Effector CD4-positive, alpha-beta T cell (primary cell): ENCODE results near the gene IRF7.
"Not testable (repeated sequence)": the region's sequence is repeated elsewhere in the genome, so short reads cannot be mapped to it uniquely, and the experiment has no call there.

Experiments used
- DNase-seq: peaks from one replicate; pipeline ENCODE4 v3.0.0-alpha.2; 2020

IRF7 gene

DNA sequence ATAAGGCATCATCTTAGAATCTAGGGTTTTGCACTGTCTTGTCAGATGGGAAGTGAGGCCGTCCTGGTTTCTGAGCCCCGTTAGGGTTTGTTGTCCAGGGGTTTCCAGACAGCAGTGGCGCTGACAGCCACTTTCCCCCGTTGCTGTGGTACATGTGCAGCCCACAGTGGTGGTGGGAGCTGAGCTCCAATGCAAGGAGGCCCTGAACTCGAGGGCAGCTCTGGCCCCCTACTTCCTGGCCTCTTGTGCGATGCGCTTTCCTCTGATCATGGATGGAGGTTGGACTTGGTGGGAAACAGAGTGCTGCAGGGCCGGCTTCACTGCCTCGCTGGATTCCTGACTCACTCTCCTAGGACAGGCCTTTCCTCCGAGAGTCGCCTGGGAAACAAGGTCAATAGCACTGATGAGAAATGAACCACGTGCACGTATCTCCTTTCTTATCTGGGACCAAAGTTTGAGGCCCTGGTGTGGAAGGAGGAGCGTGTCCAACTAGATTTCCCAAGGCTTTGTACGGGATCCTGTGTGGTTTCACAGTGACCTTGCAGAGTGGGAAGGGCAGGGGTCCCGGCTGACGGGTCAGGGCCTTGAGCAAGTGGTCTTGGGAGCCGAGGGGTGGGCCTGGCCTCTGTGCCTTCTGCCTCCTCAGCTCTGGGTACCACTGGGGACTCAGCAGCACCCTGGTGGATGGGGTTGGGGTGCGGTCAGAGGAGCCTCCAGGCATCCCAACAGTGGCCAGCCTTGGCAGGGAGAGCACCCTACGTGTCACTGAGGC lies 35.7 kb downstream of the IRF7 start:
- DNase-seq: no peak

DNA sequence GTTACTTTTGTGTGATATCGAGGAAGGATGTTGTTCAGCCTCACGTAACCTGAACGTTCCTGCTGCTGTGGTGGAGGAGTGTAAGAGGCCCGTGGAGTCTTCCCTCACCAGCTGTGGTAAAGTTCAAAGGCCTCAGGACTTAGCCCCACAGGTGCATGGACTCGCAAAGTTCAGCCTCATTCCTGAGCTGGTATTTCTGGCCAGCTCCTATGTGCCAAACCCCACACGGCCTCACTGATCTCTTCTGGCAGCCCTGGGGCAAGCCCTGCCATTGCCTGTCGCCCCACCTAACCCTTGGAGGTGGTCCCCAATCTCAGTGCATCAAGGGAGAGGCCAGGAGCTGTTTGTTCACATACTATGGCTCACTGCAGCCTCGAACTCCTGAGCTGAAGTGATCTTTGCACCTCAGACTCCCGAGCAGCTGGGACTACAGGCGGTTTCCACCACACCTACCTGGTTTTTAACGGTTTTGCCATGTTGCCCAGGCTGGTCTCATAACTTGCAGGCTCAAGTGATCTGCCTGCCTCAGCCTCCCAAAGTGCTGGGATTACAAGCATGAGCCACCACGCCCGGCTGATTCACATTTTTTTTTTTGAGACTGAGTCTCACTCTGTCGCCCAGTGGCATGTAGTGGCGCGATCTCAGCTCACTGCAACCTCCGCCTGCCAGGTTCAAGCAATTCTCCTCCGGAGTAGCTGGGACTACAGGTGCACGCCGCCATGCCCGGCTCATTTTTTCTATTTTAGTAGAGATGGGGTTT lies 37.3 kb downstream of the IRF7 start:
- DNase-seq: no peak

DNA sequence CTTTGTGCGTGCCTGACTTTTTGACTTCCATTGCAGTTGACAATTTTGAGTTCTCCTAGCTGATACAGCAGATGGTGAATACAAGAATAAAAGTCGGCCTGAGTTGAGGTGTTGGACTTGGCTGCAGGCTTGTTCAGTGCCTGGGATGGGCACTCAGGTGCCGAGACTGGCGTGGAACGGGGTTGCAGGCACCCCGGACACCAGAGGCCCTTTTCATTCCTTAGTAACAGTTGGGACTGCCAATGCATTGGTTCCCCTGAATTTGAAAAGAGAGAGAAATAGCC lies 38.2 kb downstream of the IRF7 start:
- DNase-seq: no peak

DNA sequence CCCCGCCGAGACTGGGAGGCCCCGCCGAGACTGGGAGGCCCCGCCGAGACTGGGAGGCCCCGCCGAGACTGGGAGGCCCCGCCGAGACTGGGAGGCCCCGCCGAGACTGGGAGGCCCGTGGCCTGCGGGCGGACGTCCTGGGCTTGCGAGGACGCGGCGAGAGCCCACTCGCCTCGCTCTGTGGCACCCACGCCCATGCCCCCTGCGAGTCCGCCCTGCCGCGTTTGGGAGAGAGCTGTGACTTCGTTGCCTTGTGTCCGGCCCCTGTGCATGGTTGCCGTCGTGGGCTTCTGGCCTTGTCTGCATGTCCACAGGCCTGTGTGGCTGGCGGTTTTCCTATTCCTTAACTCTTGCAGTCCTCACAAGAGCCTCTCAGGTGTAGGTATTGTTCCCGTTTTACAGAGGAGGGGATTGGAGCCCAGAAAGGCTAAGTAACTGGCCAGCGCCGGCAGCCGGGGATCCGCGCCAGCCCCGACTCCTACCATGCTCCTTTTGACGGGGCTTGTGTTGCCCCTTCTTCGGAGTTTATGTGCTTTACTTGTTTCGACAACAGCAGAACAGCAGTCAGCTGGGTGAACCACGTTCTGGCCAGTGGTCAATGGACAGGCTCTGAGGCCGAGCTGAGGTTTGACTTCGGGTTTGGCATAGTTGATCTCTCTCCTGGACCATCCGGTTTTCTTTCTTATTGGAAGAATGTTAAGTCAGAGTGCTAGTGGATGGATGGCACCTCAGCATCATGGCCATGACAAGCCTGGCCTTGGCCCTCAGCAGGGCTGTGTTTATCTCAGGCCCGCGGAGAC lies 38.7 kb downstream of the IRF7 start:
- DNase-seq: no peak

DNA sequence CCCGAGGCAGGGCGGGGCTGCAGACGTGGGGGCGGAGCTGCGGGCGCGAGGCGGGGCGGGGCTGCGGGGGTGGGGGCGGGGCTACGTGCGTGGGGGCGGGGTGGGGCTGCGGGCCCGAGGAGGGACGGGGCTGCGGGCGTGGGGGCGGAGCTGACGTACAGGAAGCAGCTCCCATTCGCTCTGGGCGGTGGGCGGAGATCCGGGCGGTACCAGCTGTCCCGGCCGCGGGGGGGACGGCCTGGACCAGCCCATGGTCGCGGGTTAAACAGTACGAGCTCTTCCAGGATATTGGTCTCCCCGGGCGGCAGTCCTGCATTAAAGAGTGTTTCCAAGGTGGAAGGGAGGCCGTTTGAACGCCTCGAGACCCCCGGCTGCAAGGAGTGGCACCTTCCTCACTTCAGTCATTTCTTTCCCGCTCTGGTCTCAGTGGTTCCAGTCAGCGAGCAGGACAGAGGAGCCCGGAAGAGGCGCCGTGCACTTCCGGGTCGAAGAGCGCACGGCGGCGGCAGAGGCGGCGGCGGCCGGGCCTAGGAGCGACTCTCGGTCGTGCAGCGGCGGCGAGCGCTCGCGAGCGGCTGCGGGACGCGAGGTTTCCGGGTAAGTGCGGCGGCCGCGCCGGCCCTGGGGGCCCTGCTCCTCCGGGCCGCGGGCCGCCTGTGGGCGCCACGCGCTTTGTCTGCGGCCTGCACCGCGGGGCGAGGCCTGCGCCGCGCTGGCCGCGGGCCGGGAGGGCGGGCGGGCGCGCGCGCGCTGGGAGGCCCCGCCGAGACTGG lies 39.6 kb downstream of the IRF7 start, which contains the start of gene PHRF1:
TSS of gene PHRF1 (plus strand) at position 475 of the 773 bp plus-strand sequence. CDS start 5,043 bp downstream, outside the sequence.
- peak; percentile 92 for DNase-seq

DNA sequence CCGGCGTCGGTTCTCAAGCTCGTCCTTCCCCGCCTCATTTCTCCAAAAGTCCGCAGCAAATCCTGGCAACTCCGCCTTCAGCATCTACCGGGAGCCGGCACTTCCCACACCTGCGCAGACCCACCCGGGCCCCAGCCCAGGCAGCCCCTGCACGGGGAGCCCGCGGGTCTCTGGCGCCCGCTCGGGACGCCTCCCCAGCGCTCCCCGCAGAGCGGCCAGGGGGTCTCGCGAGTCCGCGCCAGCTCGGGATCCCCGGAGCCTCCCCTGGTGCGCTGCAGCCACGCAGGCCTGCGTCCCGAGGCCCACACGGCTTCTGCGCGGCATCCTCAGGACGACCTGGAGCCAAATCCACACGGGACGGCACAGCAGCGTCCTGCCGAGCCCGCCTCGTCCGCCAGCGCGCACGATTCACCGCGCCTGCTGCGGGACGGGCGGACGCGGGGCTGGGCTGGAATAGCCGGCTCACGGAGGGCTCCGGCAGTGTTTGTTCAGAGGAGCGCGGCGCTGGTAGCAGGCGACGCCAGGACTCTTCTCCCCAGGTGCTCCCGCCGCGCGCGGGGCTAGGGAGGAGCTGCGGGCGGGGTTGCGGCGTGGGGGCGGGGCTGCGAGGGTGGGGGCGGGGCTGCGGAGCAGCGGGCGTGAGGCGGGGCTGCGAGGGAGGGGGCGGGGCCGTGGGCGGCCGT lies 40.3 kb downstream of the IRF7 start:
- no peak for DNase-seq

DNA sequence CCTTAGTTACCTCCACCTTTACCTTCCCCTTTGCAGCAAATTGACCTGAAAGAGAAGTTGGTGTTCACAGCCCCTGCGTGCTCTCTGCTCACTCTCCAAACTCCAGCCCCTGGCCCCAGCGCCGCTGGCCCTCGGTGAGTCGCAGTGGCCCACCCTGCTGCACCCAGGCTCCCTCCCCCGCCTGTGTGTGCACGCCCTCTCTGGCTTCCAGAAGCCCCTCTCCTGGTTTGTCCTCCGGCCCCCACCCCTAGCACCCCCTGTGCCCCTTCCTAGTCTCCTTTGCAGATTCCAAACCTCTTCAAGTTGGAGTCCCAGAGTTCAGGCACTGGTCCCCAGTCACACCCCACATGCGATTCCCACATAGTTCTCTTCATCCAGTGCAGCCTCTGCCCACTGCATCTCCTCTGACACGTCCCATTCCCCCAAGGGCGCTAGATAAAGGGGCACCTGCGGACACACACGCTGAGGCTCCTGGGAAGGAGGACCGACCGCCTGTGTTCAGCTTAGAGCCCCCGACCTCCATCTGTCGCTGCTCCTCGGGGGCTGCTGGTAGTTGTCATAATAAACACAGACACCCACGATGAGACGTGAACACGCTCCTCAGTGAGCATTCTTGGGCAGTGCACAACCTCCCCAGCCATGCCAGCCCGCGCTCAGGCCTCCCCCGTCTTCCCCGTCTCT lies 41.0 kb downstream of the IRF7 start:
- no peak for DNase-seq

DNA sequence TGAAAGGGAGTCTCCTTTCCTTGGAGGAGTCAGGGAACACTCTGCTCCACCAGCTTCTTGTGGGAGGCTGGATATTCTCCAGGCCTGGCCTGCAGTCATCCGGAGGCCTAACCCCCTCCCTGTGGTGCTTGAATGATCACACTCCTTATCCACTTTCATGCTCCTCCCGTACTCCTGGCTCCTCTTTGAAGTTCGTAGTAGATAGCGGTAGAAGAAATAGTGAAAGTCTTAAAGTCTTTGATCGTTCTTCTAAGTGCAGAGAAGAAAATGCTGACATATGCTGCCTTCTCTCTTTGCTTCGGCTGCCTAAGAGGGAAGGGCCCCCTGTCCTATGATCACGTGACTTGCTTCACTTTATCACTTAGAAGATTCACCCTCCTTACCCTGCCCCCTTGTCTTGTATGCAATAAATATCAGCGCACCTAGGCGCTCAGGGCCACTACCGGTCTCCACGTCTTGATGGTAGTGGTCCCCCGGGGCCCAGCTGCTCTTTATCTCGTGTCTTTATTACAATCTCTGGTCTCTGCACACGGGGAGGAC lies 41.6 kb downstream of the IRF7 start:
- not testable (repeated sequence) for DNase-seq

DNA sequence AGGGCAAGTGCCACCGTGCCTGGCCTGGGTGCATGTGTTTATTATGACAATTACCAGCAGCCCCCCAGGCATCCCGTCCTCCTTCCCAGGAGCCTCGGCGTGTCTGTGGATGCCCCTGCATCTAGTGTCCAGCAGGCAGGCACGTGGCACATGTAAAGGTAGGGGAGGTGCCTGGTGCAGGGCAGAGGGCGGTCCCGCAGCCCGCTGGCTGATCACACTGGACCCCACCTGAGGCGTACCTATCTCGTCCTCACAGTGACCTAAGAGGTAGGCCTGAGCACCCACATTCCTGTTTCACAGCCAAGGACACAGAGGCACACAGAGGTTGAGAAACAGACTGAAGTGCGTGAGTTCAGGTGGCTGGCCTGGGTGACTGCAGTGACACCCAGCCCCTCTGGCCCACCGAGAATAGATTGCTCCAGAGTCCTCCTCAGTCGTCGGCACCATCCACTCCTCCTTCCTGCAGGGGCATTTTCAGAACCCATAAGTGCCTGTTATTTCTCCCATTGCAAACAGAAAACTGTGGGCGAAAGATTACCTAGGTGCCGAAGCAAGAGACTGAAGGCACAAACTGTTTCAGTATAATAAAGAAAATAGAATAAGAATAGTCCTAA lies 42.5 kb downstream of the IRF7 start:
- no peak for DNase-seq

DNA sequence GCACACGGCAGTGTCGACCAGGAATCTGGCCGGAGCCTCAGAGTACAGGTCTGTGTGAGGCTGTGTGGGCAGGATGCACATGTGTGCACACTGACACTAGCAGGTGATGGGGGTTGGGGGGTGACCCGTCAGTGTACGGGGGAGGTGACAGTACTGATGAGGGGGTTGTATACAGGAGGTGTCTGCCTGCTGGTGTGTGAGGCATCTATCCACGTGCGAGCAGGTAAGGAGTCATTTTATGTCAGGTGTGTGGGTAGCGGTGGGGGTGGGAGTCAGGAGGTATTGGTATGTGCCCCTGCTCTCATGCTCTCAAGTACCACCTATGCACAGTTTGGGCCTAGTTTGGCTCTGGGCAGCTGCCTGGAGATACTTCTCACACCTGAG lies 44.0 kb downstream of the IRF7 start:
- DNase-seq: no peak

DNA sequence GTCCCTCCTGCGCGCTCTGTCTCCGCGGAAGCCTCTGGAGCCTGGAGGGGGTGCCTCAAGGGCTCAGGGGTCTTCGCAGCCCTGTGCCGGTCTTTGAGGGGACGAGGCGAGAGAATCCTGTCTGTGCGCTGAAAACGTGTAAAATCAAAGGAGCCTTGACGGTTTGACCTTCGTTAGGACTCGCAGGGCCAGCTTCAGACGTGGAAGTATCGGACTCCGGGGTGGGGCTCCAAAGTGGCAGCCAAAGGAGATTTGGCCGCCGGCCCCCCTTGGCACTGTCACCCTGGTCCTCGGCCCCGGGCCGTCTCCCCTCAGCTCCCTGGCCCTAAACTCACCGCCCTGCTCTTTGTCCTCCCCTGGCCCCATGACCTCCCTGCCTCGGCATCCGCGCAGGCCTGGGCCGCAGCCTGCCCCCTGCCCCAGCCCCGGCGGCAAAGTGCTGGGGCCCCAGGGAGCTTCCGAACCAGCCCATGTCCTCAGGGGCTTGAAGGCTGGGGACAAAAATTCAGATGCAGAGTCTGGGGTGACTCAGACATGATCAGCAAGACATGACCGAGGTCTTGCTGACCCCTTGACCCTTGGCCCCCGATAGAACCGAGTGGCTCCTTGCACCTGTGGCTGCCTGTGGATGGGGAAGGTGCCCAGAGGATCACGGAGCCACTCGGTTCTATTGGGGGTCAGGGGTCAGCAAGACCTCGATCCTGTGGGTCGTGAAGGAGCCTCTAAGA lies 46.4 kb downstream of the IRF7 start:
- no peak for DNase-seq

DNA sequence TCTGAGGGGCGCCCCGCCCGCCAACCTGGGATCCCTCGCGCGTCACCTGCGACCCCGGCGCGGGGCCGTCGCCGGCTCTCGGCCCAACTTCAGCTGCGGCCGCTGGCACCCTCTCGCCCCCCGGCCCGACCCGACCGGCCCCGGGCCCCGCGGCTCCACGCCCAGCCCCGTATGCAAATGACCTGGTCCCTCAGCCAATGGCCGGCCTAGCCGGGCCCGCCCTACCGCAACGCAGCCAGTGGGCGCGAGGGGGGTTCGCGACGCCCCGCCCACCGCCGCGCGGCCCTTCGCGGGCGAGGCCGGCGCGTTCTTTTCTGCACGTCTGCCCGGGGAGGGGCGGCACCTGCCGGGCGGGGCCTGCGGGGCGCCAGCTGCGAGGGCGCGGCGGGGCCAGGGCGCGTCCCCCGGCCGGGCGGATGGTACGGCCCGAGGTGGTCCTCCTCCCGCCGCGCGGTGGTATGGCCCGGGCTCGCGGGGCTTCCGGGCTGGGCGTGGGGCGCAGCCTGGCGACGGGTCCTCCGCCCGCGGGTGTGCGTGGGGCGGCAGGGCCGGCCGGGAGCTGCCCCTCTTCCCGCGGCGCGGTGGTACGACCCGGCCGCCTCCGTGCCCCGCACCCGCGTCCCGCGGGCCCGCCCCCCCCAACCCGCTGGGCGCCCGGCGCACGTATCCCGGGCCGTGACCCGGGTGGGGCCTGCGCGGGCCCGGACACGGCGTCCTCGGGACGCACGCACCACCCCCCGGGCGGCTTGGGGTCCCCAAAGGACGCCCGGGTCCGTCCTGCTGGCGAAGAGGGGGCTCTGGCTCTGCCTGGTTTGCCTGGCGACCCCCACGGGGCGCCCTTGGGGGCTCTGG lies 47.2 kb downstream of the IRF7 start:
- peak; percentile 87 for DNase-seq

DNA sequence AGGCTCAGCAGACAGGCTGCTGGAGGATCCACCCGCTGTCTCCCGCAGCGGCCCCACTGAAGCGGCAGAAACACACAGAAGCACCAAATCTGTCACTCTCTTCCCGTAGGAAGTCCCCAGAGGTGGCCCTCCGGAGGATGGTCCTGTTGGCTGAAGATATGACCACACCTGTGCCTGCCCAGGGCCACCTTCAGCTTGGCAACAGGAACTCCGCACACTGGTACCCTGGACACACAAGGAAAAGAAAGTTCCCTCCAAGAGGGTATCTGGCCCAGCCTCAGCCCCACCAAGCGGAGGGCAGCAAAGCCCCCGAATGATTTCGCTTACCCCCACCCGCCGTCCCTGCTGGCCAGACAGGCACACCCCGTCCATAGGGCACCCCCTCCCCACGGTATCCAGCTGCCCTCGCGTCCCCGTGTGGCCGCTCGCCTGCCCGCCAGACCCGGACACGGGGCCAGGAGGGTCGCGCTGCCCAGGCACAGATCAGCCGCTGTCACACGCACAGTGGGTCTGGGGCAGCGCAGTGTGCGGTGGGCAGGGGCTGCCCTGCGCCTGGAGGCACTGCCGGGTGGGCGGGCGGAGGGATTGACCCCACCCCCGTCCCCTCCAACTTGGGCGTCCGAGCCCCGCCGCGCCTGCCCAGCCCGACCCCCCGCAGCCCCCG lies 48.0 kb downstream of the IRF7 start:
- no peak for DNase-seq

DNA sequence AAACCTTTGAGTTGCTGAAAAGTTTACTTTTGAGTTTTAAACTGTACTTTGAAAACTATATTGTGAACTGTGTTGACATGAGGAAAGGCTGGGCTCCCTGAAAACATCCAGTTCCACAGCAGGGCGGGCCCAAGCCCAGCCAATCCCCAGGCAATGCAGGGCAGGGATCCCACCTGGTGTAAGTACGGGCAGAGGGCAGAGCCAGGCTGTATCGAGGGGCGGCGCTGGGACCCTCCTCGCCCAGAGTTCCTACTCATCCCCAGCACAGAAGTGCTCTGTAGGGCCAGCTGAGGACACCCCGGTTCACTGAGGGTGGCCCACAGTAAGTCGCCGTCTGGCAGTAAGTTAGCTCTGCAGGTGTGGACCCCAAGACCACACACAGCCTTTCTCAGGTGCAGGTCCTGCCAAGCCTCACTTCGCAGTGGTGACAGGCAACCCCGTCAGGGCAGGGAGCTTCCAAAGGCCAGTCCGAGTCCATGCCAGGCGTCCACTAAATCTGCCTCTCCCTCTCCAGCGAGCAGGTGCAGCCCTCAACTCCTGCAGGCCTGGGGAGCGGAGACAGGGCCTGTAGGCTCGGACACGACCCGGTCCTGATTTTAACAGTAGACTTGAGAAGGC lies 48.6 kb downstream of the IRF7 start:
- no peak for DNase-seq

DNA sequence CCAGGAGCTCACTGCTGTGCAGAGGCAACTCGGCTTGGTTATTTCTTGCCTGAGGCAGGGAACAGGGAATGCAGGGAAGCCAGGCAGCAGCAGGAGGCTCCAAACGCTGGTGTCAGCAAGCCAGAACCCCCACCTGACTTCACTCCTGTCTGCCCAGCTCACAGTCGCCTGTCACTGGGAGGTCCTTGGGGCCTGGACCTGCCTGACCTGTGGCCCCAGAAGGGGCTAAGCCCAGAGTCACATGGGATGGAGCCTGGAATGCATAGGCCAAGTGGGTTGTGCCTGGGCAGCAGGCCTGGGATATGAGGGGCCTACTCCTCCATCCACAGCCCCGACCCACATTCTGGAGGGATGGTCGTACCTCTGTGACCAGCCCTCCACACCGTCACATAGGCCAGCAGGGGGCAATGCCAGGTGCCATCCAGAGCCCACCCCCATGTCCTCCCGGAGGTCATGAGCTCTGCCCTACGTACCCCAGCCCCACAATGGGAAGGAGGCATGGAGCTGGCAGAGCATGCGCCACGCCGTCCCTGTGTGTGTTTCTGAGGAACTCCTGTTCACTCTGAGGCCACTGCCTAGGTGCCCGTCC lies 49.7 kb downstream of the IRF7 start:
- DNase-seq: no peak

DNA sequence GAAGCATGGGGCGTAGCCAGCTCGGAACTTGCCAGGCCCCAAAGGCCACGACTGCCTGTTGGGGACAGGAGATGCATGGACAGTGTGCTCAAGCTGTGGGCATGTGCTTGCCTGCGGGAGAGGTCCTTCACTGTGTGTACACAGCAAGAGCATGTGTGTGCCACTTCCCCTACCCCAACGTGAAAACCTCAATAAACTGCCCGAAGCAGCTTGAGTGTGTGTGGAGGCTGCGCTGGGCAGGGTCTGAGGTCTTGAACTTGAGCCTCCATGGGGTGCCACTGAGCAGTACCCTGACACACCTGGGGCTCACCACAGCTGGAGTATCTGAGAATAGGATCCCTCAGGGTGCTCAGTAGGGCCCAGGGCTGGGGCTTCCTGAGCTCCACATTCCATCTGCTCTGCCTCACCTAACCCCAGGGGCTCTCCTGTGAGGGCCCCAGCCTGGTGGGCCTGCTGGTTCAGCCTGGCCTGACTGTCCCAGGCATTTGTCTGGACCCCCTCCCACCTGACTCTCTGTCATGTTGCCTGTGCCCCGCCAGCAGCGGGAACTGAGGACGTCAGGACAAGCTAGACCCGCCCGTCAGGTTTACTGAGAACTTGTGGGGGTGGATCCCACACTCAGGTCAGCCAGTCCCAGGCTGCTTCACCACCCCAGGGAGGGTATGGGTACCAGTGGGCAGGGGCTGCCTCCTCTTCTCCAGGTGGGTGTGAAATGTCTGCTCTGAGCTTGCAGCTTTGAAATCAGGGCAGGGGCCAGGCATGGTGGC lies 51.8 kb downstream of the IRF7 start:
- DNase-seq: no peak
